ENCODE data around the gene TAS1R3.
A peak's percentile ranks its signal among the peaks of the same experiment; 100 is the strongest.

The TAS1R3 gene

GRCh38 chr1:1340791-1341548 lies 9.9 kb downstream of the TAS1R3 start:
- DNase-seq = no peak

DNA sequence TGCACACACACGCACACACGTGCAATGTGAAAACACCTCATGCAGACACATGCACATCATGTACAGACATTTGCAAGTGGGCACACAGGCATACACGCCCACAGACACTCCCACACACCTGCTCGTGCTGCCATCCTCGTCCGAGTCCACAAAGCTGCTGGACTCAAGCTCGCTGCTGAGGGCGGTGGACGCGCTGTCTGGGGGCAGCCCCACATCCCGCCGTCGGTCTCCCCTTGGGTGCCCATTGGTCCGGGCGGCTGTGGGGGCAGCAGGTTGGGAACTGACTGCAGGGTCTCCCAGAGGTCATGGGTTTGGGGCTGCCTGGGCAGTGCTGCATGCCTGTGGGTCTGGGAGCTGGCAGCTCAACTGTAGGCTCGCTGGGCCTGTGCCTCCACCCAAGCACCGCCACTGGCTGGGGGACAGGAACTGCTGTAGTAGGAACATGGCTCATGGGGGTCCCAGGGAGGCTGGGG lies 10.5 kb downstream of the TAS1R3 start:
- DNase-seq = no peak

DNA sequence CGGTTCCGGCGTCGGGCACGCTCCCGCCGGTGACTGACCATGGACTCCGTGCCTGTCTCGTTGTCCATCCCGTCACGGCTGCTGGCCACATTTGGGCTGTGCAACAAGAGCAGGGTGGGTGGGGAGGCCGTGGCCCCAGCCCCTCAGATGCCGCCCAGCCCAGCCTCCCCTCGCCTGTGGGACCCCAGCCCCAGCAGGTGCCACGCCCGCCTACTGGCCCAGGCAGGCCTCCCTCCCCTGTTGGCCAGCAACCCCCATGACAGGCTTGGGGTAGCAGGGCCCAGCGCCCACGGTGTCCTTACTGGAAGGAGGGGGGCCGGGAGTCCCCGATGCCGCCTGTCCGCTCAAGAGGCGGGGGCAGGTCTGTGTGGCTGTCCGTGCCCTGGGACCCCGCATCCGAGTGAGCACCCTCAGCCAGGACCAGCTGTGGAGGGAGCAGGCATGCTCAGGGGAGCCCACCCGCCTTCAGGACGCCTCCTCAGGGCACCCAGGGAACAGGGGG lies 11.0 kb downstream of the TAS1R3 start:
- DNase-seq = no peak

DNA sequence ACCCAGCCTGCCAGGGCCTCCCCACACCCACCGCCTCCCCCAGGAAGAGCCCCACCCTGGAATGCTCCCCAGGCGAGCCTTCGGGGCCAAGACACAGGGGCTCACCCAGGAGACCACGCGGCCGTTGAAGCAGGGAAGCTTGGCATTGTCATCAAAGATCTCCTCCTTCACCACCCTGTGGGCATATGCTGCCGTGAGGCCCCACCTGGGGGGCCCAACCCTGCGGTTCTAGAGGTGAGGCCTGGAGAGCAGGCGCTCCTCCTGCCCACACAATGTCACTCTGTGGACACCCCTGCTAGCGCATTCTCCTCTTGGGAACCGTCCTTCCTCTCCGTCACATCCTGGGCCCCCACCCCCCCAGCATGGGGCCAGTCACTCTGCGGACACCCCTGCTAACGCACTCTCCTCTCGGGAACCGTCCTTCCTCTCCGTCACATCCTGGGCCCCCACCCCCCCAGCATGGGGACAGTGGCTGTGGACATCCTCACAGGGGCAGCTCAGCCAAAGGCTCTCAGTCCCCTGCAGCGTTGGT lies 11.6 kb downstream of the TAS1R3 start:
- no peak for DNase-seq

DNA sequence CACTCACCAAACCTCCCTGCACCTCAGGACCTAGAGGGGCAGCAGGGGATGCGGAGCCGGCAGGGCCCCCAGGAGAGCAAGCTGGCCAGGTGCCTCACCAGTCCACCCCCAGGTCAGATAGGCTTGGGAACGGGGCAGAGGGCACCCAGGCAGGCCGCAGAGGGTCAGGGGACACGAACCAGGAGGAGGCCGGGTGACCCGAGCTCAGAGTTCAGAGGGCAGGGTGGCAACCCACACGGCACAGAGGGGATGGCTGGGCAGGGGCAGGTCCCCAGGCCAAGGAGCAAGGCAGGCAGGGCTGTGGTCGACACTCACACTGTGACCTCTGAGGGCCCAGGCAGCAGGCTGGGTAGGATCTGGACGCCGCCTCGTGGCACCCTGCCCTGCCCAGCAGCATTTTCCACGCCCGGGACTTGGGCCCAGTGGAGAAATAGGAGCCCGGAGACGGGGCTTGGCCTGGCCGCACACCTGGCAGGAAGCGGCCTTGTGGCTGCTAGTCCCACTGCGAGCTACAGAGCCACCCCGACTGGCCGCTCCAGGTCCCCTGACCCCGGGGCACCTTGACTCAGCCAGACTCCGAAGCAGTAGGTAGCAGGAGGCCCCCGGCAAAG lies 12.8 kb downstream of the TAS1R3 start:
- DNase-seq = no peak

- no peak for DNase-seq
These were observed 13.7 kb downstream of the TAS1R3 start for GRCh38 chr1:1344655-1345361.

- no peak for DNase-seq
These were observed 14.3 kb downstream of the TAS1R3 start for GRCh38 chr1:1345384-1345783.

DNA sequence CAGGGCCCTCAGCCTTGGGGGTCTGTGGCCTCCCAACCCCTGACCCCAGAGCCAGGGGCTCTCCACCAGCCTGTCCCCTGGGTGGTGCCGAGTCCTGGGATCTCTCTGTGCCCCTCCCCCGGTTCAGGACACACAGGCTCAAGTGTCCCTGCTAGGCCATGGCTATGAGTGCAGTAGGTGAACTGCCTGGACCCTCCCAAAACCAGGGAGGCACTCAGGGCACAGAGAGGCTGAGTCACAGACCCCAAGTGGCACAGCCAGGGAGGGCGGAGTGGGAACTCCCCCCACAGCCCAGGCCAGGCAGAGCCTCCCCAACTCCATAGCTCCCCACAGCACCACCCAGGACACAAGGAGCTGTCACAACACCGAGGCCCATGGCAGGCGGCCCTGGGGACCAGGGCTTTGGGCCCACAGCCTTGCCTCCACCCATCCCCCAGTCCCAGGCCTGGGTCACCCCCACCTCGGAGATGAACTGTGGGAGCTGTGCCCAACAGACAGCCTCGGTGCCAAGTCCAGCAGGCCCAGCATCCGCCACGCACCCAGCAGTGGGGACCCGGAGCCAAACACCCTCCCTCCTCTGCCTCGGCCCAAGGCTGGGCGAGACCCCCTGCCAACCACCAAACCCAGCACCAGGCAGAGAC lies 14.9 kb downstream of the TAS1R3 start:
- DNase-seq = no peak

DNA sequence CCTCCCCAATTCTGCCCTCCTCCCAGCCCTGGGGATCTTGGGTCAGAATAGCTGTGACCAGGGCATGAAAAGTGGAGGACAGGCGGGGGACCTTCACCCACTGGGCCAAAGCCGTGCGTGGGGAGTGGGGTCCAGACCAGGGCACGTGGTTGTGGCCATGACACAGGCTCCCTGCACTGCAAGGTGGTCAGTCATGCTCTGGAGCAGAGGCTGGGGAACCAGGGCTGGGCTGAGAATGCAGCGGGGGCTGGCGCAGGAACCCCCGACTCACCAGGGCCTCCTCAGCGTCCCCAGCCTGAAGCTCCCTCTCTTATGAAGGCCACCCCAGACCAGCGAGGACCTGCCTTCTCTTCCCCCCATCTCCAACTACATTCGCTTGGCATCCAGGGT lies 15.4 kb downstream of the TAS1R3 start:
- DNase-seq = no peak

GRCh38 chr1:1347026-1347595 lies 16.0 kb downstream of the TAS1R3 start:
- no peak for DNase-seq

DNA sequence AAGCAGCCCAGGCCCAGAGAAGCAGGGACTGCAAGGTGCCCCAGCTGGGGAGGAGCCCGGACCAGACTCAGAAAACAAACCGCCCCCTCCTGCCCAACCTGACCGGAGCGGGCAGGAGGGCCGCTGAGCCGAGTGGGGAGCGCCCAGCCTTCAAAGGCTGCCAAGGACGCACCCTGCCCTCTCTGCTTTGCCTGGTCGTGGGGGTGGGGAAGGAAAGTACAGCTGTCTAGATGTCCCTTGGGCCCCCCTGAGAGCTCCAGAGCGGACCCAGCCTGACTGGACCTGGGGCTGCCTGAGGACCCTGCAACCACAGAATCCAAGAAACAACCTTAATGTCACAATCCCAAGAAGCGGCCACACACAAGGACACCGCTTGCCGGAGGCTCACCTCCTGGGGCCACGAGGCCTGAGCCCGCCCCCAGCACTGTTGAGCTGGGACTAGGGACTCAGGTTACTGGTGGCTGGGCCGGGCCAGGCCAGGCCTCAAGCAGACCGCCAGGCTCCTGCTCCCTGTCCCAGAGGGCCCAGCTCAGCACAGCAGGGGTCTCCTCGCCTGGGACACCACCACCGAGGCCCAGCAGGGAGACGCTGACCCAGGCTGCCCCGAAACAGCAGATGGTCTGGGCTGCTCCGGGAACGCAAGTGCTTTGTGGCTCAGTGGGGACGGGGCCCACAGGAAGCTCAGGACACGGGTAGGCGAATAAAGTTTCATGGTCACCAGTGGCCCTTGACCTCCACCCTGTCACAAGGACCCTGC lies 16.8 kb downstream of the TAS1R3 start:
- no peak for DNase-seq

GRCh38 chr1:1348420-1349255 lies 17.6 kb downstream of the TAS1R3 start:
- no peak for DNase-seq

- peak; percentile 55 for DNase-seq
These were observed 18.4 kb downstream of the TAS1R3 start, which contains the start of gene DVL1 for GRCh38 chr1:1349256-1350012. DVL1 (minus strand) TSS chr1:1349418; CDS start chr1:1349065, 353 bp downstream.

- no peak for DNase-seq
These were observed 20.7 kb downstream of the TAS1R3 start for GRCh38 chr1:1351511-1352427.

DNA sequence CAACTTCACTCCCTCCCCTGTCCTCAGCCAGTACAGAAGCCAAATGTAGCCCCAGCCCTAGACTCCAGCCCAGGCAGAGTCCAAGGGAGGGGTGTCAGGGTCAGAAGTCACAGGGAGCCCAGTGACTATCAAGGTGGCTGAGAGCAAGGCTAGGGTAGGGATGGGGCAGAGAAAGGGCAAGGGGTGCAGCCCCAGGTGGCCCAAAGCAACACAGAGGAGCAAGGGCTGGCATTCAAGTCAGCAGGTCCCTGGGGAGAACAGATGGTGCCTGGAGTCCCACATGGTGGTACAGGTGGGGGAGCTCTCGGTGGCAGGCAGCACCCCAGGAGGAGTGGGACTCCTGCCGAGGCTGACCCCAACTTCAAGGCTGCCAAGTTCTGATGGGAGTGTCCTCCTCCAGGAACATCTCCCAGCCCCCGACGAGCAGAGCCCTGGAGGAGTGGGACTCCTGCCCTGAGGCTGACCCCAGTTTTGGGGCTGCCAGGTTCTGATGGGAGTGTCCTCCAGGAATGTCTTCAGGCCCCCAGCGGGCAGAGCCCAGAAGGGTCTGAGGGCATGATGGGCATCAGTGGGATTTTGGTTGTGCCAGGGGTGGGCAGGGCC lies 21.8 kb downstream of the TAS1R3 start:
- DNase-seq = no peak

DNA sequence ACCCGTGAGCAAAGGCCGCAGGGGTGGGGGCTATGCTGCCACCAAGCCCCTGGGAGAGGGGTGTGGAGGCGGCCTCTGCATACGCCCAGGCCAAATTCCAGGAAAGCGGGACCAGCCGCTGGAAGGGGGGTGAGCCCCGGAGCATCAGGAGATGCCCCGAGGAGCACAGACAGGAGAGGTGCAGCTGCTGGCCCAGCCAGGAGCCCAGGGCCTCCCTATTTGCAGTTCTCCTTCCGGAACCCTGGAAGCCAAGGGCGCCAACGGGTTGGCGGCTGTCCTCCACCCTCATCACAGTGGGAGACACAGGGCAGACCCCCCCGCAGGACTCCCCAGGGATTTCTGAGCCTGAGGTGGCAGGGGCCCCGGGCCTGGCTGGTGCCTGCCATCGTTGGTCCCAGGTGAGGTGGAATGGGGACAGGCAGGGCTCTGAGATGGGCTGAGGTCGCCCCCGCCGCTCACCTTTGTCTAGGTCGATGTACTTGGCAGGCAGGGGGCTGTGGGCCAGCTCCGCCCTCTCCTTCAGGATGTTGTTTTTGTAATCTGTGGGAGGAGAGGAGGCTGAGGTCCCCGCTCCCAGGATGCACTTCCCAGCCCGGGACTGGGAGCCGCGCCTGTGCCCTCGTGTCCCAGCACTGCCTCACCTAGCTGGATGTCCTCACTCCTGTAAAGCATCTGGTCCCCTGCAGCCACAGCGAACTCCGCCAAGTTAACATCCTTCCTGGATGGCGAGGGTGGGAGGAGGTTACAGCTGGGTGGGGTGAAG lies 22.5 kb downstream of the TAS1R3 start:
- peak; percentile 67 for DNase-seq
